Measurements from ENCODE around the gene SDS. TPM values are rescaled to one million over a fixed set of nuclear protein-coding genes. Genes with fewer than 3 reads are reported as not detected.

Gene SDS
- total RNA-seq, 2 experiments from 2014 or later = not detected

DNA sequence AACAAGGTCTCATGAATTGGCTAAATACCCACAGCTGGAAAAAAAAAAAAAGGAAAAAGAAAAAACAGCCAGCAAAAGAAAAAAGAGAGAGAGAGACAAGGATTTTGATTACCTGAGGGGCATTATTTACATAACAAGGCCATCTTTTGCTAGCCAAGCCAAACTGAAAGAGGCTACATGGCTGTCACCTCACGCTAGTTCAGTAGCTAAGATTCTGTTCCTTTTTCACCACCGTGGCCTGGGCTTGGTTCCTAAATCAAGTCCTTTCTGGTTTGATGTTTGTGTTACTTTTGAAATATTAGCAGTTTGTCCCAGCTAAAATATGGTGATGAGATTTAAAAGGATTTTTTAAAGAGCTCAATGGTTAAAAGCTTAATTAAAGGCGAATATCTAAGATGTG, 2.0 kb upstream of the SDS start:
- no peaks in the 10 kb centered on the region for H3K4me1 Mint-ChIP-seq (ENCODE audit: low read depth)
- no peaks in the 10 kb centered on the region for H3K9me3 Mint-ChIP-seq
- DNase-seq = no peak
- CTCF ChIA-PET = interaction anchor here (0.6 to 1.4 kb wide), 3 partner anchors 20 to 374 kb away, joined by 3 to 8 read pairs (median 5); no protein-coding TSS in a partner anchor
- no peak overlapping the region for H3K4me3 Mint-ChIP-seq
- peaks cover 6% of the 10 kb centered on the region for H3K27me3 Mint-ChIP-seq (ENCODE audit: low read depth)
- no peaks in the 10 kb centered on the region for H3K36me3 Mint-ChIP-seq (ENCODE audit: low read depth)
- intact Hi-C loops (cut with micrococcal nuclease) = no loop called here
- no peak overlapping the region for H3K27ac Mint-ChIP-seq

DNA sequence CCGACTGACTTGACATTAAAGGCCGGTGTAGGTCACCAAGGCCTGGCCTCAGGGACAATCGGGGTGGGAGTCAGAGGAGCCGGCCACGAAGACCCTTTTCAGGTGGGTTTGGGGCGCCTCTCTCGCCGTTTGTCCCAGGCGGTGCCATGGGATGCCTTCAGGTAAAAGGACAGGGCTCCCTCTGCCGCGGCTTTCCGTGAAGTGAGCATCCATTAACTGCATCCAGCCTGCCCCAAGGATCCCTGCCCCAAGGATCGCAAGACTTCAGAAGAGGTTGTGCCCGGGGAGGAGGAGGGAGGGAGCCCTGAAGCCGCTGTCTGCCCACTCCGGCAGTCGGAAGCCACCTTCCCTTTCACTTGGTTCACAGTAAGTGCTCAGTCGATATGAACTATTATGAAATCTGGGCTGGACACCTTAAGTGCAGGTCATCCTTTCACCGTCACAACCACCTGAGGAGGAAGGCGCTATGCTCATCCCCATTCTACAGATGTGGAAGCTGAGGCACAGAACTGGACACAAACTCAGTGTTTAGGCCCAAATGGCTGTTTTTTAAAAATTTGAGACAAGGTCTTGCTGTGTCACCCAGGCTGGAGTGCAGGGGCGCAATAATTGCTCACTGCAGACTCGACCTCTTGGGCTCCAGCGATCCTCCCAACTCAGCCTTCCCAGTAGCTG, 964 bp downstream of the SDS start:
- no peaks in the 10 kb centered on the region for H3K9me3 Mint-ChIP-seq
- H3K36me3 Mint-ChIP-seq (ENCODE audit: low read depth) = no peaks in the 10 kb centered on the region
- no peak overlapping the region for H3K27ac Mint-ChIP-seq
- intact Hi-C loops (cut with micrococcal nuclease) = no loop called here
- no peak overlapping the region for H3K4me3 Mint-ChIP-seq
- CTCF ChIA-PET = interaction anchor here (0.6 to 1.6 kb wide), 2 partner anchors 22 to 23 kb away, joined by 3 to 7 read pairs; no protein-coding TSS in a partner anchor
- peaks cover 6% of the 10 kb centered on the region for H3K27me3 Mint-ChIP-seq (ENCODE audit: low read depth)
- no peak for DNase-seq
- H3K4me1 Mint-ChIP-seq (ENCODE audit: low read depth) = no peaks in the 10 kb centered on the region

DNA sequence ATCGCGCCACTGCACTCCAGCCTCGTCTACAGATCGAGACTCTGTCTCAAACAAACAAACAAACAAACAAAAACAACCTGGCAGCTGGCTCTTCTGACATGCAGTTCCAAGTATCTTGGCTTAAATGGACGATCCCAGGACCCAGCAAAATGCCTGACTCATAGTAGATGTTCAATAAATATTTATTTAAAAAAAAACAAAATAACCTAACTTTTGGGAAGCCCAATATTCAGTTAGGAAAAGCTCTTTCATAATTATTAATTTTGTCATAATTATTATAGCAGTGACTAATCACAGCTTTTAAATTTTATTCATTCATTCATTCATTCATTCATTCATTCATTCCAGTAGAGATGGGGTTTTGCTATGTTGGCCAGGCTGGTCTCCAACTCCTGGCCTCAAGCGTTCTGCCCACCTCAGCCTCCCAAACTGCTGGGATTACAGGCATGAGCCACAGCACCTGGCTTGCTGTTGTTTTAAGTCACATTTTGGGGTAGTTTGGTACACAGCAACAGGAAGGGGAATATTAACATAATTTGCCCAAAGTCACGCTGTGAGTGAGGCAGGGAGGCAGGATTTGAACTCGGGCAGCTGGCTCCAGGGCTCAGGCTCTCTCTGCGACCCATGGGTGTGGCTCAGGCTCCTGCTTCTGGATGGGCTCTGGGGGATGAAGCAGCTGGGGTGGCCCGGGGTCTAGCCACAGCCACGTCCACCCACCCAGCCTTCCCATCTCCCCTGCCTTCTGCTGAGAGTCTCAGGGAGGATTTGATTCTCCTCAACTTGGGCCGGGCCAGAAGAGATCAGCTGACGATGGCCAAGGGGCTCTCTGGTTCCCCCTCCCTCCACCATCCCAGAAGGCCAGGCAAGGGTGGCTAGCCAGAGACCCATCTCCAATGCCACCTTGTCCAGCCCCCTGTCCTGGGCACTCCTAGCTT, 2.4 kb downstream of the SDS start:
- no peaks in the 10 kb centered on the region for H3K36me3 Mint-ChIP-seq (ENCODE audit: low read depth)
- no peaks in the 10 kb centered on the region for H3K4me1 Mint-ChIP-seq (ENCODE audit: low read depth)
- H3K9me3 Mint-ChIP-seq = no peaks in the 10 kb centered on the region
- DNase-seq = no peak
- H3K4me3 Mint-ChIP-seq = no peak overlapping the region
- CTCF ChIA-PET = interaction anchor here (0.6 kb wide), 1 partner anchor 12 kb away, joined by 4 read pairs; no protein-coding TSS in a partner anchor
- peaks cover 6% of the 10 kb centered on the region for H3K27me3 Mint-ChIP-seq (ENCODE audit: low read depth)
- intact Hi-C loops (cut with micrococcal nuclease) = no loop called here
- H3K27ac Mint-ChIP-seq = no peak overlapping the region

DNA sequence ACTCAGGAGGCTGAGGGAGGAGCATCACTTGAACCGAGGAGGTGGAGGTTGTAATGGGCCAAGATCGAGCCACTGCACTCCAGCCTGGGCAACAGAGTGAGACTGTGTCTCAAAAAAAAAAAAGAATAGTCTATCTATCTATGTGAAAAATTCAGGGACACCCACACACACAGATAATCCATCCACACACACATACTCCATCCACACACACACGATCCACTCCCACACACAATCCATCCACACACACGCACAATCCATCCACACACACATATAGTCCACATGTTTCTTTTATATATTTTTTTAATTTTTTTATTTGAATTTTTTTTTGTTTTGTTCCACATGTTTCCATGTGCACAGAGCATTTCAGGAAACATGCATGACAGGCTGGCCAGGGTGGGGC, 3.3 kb downstream of the SDS start:
- Mint-ChIP-seq H3K9me3 (no peaks in the 10 kb centered on the region), H3K27ac (no peak overlapping the region), H3K27me3 (ENCODE audit: low read depth) (peaks cover 6% of the 10 kb centered on the region), H3K4me1 (ENCODE audit: low read depth) (no peaks in the 10 kb centered on the region), H3K36me3 (ENCODE audit: low read depth) (no peaks in the 10 kb centered on the region), H3K4me3 (no peak overlapping the region)
- intact Hi-C loops (cut with micrococcal nuclease) = no loop called here
- no peak for DNase-seq
- CTCF ChIA-PET = no interaction called here

DNA sequence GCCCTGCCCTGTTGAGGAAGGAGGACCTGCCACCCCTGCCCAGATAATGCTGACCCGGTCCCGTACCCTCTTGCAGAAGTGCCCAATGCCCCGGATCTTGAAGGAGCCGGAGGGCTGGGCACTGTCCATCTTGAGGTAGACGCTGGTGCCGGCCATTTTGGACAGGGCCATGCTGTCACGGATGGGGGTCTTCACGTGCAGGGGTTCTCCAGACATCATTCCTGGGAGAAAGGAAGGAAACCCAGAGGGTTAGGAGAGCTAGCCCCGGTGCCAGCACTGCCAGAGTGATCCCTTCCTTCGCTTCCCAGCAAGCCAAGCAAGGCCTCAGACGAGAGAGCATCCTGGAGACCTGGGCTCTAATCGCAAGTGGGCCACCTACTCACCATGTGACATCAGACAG, 4.2 kb downstream of the SDS start:
- intact Hi-C loops (cut with micrococcal nuclease) = no loop called here
- Mint-ChIP-seq H3K4me3 (no peak overlapping the region), H3K27ac (no peak overlapping the region), H3K27me3 (ENCODE audit: low read depth) (peaks cover 6% of the 10 kb centered on the region), H3K9me3 (no peaks in the 10 kb centered on the region), H3K36me3 (ENCODE audit: low read depth) (no peaks in the 10 kb centered on the region), H3K4me1 (ENCODE audit: low read depth) (no peaks in the 10 kb centered on the region)
- CTCF ChIA-PET = no interaction called here
- DNase-seq = no peak

DNA sequence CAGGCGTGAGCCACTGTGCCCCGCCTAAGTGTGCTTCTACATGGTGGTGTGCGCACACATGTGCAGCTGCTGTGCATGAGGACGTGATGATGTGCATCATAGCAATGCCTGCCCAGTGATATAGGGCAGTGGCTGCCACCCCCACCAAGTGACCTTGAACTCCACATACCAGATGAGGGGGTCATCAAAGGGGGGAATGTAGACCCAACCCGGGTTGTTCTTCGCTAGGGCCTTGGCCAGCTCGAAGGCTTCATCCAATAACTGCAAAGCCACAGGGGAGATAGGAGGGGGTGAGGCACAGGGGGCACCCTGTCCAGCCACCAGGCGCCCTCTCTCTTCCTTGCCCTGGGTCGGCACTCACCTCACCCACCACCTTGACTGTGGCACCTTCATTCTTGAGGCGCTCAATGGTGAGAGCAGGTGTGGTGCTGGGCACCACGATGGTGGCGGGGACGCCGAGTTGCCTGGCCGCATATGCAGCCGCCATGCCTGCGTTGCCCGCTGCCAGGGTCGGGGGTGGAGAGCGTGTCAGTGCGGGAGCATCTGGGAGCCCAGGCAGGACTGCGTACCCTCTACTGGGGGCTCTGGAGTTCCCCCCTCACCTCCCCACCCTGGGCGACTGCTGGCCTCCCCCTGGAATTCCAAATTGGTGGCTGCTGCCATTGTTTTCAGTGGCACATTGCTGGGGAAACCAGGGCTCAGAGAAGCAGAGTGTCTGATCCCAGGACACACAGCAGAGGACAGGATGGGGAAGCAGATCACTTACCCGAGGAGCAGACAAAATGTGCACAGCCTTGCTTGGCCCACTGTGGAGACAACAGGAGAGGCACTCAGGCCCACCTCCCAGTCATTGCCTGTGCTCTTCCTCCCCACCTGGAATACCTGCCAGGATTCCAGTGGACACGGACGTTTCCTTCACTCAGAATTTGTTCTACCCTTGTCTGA, 5.1 kb downstream of the SDS start:
- CTCF ChIA-PET = no interaction called here
- Mint-ChIP-seq H3K9me3 (no peaks in the 10 kb centered on the region), H3K36me3 (ENCODE audit: low read depth) (no peaks in the 10 kb centered on the region), H3K4me1 (ENCODE audit: low read depth) (no peaks in the 10 kb centered on the region), H3K27me3 (ENCODE audit: low read depth) (peaks cover 4% of the 10 kb centered on the region), H3K27ac (no peak overlapping the region), H3K4me3 (no peak overlapping the region)
- intact Hi-C loops (cut with micrococcal nuclease) = no loop called here
- no peak for DNase-seq

DNA sequence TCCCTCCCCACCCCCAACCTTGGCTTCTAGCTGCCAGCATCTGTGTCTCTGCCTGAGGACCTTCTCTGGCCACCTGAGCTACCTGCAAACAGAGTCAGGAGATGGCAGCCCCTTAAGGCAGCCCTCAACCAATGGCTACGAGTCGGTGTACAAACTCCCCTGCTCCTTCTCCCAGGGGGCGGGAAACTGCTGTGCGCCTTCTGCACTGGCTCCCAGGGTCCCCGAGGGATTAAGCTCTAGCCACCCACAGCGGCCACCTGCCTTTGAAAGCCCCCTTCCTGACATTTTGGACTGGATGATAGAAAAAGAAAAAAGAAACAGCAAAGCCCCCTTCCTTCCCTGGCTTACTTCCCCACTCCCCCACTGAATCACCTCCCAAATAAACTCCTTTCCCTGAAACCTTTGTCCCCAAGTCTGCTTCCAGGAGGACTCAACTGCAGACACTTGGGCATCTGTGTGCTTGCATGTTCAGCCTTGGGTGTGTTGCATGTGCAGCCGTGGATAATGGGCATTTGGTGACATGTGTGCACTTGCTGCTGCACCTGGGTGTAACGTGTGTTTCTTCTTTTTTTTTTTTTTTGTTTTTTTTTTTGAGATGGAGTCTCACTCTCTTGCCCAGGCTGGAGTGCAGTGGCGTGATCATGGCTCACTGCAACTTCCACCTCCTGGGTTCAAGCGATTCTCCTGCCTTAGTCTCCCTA, 6.0 kb downstream of the SDS start:
- no peak overlapping the region for H3K27ac Mint-ChIP-seq
- no peaks in the 10 kb centered on the region for H3K36me3 Mint-ChIP-seq (ENCODE audit: low read depth)
- intact Hi-C loops (cut with micrococcal nuclease) = no loop called here
- DNase-seq = no peak
- no peaks in the 10 kb centered on the region for H3K4me1 Mint-ChIP-seq (ENCODE audit: low read depth)
- peaks cover 1% of the 10 kb centered on the region for H3K27me3 Mint-ChIP-seq (ENCODE audit: low read depth)
- no peaks in the 10 kb centered on the region for H3K9me3 Mint-ChIP-seq
- no peak overlapping the region for H3K4me3 Mint-ChIP-seq
- CTCF ChIA-PET = interaction anchor here (0.9 kb wide), 1 partner anchor 28 kb away, joined by 3 read pairs; no protein-coding TSS in a partner anchor

DNA sequence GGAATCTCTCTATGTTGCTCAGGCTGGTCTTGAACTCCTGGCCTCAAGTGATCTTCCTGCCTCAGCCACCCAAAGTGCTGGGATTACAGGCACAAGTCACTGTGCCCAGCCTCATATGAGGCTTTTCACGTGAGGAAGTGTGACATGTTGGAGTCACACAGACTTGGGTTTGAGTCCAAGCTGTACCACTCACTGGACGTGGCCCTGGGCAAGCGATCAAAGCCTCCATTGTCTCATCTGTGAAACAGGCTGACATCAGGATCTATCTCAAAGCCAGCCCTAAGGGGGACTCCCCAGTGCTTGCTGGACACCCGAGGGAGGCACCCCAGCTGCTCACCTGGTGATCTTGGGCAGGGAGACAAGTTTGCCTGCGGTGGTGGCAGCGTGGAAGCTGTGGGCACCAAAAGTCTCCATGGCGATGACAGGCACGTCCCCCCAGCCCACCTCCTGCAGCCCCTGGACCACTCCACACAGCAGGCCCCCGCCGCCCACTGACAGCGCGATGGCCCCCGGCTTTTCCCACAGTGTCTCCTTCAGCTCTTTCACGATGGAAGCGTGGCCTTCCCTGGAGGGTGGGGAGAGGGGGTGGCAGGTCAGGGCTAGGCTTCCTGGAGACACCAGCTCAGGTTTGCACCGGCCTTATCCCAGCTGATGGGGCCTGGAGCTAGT, 6.7 kb downstream of the SDS start:
- no peak for DNase-seq
- intact Hi-C loops (cut with micrococcal nuclease) = no loop called here
- Mint-ChIP-seq H3K4me1 (ENCODE audit: low read depth) (no peaks in the 10 kb centered on the region), H3K4me3 (no peak overlapping the region), H3K9me3 (no peaks in the 10 kb centered on the region), H3K27ac (no peak overlapping the region), H3K36me3 (ENCODE audit: low read depth) (no peaks in the 10 kb centered on the region), H3K27me3 (ENCODE audit: low read depth) (no peaks in the 10 kb centered on the region)
- CTCF ChIA-PET = interaction anchor here (0.9 kb wide), 1 partner anchor 29 kb away, joined by 3 read pairs; no protein-coding TSS in a partner anchor

DNA sequence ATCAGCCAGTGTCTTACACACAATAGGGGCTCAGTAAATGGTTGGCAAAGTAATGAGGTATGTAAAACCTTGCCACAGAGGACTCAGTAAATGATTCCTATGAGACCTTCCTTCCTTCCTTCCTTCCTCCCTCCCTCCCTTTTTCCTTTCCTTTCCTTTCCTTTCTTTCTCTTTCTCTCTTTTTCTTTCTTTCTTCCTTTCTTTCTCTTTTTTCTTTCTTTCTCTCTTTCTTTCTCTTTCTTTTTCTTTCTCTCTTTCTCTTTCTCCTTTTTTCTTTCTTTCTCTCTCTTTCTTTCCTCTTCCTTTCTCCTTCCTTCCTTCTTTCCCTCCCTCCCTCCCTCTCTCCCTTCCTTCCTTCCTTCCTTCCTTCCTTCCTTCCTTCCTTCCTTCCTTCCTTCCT, 7.5 kb downstream of the SDS start:
- CTCF ChIA-PET = no interaction called here
- no peaks in the 10 kb centered on the region for H3K4me1 Mint-ChIP-seq (ENCODE audit: low read depth)

DNA sequence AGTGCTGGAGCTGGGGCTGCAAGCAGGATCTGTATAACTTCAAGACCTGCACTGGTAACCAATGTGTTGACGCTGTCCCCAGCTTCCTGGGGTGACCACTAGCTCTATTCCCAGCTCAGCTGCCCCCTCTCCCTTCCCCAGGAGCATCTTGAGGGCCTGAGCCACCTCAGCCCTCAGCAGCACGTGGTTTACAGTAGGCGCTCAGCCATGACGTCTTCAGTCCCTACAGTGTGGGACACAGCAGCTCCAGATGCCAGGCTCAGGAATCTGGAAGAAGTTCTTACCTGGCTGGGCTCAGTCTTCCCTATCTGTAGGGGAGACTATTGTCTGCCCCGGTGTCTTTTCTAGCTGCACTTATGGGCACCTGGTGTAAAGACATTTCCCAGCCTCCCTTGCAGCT, 8.6 kb downstream of the SDS start:
- intact Hi-C loops (cut with micrococcal nuclease) = no loop called here
- Mint-ChIP-seq H3K4me1 (ENCODE audit: low read depth) (no peaks in the 10 kb centered on the region), H3K27me3 (ENCODE audit: low read depth) (no peaks in the 10 kb centered on the region), H3K27ac (no peak overlapping the region), H3K9me3 (no peaks in the 10 kb centered on the region), H3K36me3 (ENCODE audit: low read depth) (no peaks in the 10 kb centered on the region), H3K4me3 (no peak overlapping the region)
- CTCF ChIA-PET = no interaction called here
- DNase-seq = no peak

More for the DNA sequence above, 7.5 kb downstream of the SDS start:
- Mint-ChIP-seq H3K9me3 (no peaks in the 10 kb centered on the region), H3K36me3 (ENCODE audit: low read depth) (no peaks in the 10 kb centered on the region), H3K27ac (no peak overlapping the region), H3K27me3 (ENCODE audit: low read depth) (no peaks in the 10 kb centered on the region), H3K4me3 (no peak overlapping the region)
- intact Hi-C loops (cut with micrococcal nuclease) = no loop called here
- no peak for DNase-seq

DNA sequence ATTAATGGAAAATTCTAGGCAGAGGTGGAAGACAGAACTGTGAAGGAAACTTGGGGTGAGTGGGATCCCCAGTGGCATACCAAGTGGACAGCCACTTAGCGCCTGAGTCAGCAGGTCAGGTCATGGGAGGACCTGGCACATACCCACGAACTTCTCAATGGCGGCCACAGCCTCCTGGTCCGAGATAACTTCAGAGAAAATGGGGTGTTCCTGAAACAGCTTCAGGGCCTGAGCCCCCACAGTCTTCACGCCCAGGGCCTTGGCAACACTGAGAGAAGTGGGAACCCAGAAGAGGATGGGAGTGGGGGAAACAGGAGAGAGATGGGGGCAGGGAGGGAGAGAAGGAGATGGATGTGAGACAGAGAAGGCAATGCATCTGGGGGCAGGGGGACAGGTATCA, 9.9 kb downstream of the SDS start:
- H3K9me3 Mint-ChIP-seq = no peaks in the 10 kb centered on the region
- H3K27me3 Mint-ChIP-seq (ENCODE audit: low read depth) = no peaks in the 10 kb centered on the region
- no peak overlapping the region for H3K27ac Mint-ChIP-seq
- H3K4me1 Mint-ChIP-seq (ENCODE audit: low read depth) = no peaks in the 10 kb centered on the region
- DNase-seq = no peak
- intact Hi-C loops (cut with micrococcal nuclease) = no loop called here
- H3K4me3 Mint-ChIP-seq = no peak overlapping the region
- CTCF ChIA-PET = no interaction called here
- H3K36me3 Mint-ChIP-seq (ENCODE audit: low read depth) = peaks cover 2% of the 10 kb centered on the region

Measured in activated naive CD4-positive, alpha-beta T cell treated with anti-CD3 and anti-CD28 coated beads for 36 hours (primary cell).